Measurements from ENCODE around the gene PTPN7.
A peak's percentile ranks its signal among the peaks of the same experiment; 100 is the strongest.
"Not testable (repeated sequence)": the region's sequence is repeated elsewhere in the genome, so short reads cannot be mapped to it uniquely, and the experiment has no call there.

The PTPN7 gene

DNA sequence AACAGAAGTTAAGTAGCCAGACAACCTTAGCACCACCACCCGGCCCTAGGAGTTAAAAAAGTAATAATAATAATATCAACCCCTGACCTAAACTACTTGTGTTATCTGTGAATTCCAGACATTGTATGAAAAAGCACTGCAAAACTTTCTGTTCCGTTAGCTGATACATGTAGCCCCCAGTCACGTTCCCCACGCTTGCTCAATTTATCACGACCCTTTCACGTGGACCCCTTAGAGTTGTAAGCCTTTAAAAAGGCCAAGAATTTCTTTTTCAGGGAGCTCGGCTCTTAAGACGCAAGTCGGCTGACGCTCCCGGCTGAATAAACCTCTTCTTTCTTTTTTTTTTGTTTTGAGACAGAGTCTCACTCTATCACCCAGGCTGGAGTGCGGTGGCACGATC lies 6.7 kb upstream of the PTPN7 start:
- DNase-seq (ENCODE audit: low read depth): not testable (repeated sequence)

GRCh38 chr1:202165942-202166843 lies 5.8 kb upstream of the PTPN7 start:
- no peak for DNase-seq (ENCODE audit: low read depth)

DNA sequence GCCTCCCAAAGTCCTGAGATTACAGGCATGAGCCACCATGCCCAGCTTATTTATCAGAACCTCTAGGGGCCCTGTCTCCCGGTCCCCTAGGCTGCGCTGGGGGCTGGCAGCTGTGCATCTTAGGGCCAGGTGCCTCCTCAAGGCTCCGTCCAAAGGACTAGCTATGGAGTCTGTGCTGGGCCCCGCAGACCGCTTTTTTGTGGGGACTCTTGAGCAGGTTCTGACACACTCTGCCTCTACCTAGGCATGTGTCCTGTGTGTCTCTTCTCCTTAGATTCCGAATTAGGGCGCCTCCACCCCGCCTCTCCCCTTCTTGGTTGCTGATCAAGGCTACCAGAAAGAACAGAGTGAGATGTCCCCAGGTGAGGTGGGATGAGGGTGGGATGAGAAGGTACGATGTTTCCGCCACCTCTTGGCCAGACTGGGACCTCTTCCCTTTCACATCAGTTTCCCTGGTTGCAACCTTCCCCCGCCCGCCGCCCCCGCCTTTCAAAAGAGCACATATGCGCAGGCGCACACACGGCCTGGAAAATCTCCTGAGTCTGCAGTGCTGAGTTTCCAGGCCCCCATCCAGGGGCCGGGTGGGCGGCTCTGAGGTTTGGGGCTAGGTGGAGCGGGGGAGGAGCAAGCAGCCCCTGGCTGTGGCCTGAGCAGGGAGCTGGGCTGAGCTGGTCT lies 5.0 kb upstream of the PTPN7 start:
- DNase-seq (ENCODE audit: low read depth): no peak

DNA sequence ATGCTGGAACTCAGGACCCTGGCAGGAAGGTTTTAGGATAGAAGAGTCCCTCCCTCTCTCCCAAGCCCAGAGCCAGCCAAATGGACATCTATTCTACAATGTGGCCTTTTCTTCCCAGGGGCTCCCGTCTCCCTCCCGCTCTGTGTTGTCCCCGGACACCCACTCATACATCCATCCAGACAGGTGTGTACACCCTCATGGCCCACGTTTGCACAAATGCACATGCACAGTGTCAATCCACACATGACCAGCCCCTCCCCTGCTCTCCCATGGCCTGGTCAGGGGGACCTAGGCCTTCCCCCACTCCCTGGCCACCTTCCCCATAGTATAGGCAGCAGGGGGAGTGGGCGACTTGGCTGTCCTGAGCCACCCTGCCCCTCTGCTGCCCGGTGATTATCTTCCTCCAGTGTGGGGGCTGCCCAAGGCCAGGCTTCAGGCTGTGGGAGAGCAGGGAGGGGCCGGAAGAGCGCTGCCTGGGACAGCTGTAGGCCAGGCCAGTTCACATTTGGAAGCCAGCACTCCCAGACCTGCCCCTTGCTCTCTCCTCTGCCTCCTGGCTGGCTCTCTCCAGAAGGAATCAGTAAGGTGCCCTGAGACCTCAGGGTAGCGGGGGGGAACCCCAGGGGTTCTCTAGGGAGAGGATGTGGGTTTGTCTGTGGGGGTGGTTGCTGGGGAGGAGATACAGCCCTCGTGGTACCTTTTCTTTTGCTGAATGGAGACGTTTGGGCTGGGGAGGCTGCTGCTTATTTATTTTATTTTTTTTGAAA lies 4.1 kb upstream of the PTPN7 start:
- DNase-seq (ENCODE audit: low read depth): peak; percentile 53

GRCh38 chr1:202163281-202164270 lies 3.2 kb upstream of the PTPN7 start:
- no peak for DNase-seq (ENCODE audit: low read depth)

GRCh38 chr1:202162418-202163280 lies 2.2 kb upstream of the PTPN7 start:
- no peak for DNase-seq (ENCODE audit: low read depth)

DNA sequence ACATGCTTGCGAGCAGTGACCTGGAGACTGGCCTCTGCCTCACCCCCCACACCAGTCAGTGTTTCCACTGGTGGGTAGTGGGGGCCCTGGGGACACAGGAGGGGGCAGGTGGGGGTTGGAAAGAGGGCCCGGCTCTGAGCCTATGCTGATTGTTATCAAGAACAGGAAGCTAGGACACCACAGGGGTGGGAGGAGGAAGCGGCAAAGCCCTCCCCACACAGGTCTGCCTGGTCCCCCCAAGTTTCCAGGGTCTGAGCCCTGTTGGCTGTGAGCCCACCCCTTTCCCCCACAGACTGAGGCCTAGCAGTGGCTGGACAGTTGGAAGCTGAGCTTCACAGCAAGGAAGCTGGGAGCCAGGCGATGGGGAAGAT lies 1.6 kb upstream of the PTPN7 start:
- peak; percentile 43 for DNase-seq (ENCODE audit: low read depth)

- no peak for DNase-seq (ENCODE audit: low read depth)
These were observed 997 bp upstream of the PTPN7 start for GRCh38 chr1:202161151-202162046.

GRCh38 chr1:202159534-202160371 lies 649 bp downstream of the PTPN7 start:
- DNase-seq (ENCODE audit: low read depth): no peak

DNA sequence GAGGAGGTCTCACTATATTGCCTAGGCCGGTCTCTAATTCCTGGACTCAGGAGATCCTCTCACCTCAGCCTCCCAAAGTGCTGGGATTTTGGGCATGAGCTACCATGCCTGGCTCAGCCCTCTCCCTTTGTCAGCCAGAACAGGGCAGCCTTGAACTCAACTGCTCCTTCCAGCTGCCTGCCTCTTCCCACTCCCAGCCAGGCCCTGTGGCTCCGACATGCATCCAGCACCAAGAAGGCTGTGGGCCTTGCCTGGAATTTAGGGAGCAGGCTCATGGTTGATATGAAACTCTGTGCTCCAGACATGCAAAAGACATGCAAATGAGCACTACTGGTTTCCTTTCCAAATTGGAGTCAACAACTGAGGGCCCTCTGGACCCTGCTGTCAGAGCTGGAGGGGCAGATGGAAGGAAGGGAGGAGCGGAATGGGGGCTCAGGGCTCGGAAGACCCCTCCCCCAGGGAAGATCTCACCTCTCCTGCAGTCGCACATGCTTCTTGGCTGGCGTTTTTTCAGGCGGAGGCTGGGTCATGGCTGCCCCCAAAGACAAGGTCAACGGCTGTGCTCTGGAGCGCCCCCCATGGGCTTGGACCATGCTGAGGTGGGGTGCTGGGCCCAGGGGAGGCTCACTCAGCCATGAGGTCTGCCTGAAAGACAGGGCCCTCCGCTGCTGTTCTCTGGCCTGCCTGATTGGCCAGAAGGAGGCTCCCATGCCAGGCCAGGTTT lies 1.4 kb downstream of the PTPN7 start:
- DNase-seq (ENCODE audit: low read depth): no peak

- DNase-seq (ENCODE audit: low read depth): no peak
These were observed 2.5 kb downstream of the PTPN7 start for GRCh38 chr1:202157945-202158344.

GRCh38 chr1:202156590-202156989 lies 3.8 kb downstream of the PTPN7 start:
- DNase-seq (ENCODE audit: low read depth): no peak

- no peak for DNase-seq (ENCODE audit: low read depth)
These were observed 4.9 kb downstream of the PTPN7 start for GRCh38 chr1:202155478-202156021.

DNA sequence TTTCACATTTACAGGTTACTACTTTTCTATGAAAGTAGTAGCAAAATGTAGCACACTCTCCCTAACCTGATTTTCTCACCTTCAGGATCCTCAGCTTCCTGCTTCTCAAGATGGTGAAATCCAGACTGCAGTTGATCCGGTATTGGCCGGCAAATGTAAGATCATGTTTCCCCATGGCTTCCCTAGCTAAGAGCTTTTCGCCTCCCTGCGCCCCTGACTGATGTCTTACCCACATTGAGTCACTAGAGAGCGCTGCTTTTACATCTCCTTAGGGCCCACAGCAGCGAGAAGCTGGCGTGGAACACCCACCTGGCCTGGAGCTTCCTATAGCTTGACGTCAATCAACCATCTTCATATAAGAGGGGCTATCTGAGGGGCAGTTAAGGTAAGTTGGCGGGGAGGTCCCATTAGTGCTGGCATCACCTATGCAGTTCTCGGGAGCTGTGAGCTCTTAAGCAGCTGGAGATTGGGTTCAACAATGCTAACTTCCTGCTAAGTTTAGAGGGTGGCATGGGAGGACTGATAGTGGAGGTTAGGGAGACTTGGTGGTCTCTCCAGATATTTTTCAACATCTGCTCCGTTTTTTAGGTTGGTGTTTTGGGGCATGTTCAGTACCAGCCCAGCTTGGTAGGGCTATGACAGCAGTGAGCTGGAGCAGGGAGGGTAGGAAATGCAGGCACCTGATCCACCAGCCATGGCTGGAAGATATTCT lies 5.5 kb downstream of the PTPN7 start:
- no peak for DNase-seq (ENCODE audit: low read depth)

DNA sequence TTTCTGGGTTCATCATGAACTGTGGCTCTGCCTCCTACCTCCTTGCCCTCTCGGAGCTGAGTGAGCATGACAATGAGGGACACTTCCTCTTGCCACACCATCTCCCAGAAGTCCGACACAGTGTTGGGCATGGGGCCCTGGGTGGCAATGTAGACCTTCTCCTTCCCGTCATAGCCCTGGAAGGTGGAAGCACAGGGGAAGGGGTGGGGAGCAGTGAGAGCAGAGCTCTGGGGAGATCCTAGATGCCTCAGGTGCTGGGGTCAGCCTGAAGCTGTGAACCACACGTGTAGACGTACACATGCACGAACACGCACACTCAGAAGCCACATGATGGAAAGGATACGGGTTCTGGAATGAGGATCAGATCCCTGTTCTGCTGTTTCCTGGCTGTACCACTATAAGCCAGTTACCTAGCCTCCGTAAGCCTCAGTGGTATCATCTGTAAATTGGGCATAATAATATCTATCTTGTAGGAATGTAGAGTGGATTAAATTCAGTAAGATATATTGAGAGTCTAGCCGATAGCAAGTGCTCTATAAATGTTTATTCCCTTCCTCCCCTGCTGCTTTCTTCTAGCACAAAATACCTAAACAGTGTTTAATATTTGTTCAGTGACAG lies 6.1 kb downstream of the PTPN7 start:
- no peak for DNase-seq (ENCODE audit: low read depth)

DNA sequence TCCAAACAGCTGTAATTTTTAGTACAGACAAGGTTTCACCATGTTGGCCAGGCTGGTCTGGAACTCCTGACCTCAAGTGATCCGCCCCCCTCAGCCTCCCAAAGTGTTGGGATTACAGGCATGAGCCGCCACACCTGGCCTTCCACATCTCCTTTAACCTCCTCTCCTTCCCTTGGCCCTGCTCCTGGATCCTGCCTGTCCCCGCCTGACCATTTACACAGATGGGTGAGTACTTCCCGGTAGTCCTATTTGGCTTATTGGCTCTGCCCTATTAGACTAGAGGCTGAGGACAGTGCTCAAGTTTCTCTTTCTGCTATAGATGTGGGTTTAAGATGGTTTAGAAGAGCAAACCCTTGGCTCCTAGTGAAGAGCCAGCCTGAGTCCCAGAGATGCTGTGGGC lies 7.1 kb downstream of the PTPN7 start:
- DNase-seq (ENCODE audit: low read depth): no peak

Data from stimulated activated CD8-positive, alpha-beta memory T cell treated with anti-CD3 and anti-CD28 coated beads, Interleukin-12 subunit alpha, Interleukin-12 subunit beta, amount 100 ng/mL, for 1 hour (primary cell).